GM19463 (cell line): Measurements from ENCODE around the gene C16orf96.

Experiments
- ATAC-seq: cut with Tn5 transposase; IDR thresholded peaks from one replicate; pipeline ENCODE4 v1.9.1; 2021; ENCODE audit warnings: mild to moderate bottlenecking, moderate library complexity; ENCODE audit not compliant: unreplicated experiment

C16orf96 gene

DNA sequence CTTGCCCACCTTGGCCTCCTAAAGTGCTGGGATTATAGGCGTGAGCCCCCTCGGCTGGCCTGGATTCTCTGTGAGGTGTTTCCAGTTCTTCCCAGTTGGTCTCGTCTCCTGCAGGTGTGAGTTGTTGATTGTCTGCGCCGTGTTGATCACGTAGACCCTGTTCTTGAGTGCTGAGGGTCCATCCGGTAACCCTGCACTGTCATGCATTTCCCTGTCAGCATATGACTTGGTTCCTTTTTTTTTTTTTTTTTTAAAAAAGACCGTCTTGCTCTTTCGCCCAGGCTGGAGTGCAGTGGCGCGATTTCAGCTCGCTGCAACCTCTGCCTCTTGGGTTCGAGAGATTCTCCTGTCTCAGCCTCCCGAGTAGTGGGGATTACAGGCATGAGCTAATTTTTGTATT is 85.8 kb downstream of the C16orf96 start:
- ATAC-seq: no peak

DNA sequence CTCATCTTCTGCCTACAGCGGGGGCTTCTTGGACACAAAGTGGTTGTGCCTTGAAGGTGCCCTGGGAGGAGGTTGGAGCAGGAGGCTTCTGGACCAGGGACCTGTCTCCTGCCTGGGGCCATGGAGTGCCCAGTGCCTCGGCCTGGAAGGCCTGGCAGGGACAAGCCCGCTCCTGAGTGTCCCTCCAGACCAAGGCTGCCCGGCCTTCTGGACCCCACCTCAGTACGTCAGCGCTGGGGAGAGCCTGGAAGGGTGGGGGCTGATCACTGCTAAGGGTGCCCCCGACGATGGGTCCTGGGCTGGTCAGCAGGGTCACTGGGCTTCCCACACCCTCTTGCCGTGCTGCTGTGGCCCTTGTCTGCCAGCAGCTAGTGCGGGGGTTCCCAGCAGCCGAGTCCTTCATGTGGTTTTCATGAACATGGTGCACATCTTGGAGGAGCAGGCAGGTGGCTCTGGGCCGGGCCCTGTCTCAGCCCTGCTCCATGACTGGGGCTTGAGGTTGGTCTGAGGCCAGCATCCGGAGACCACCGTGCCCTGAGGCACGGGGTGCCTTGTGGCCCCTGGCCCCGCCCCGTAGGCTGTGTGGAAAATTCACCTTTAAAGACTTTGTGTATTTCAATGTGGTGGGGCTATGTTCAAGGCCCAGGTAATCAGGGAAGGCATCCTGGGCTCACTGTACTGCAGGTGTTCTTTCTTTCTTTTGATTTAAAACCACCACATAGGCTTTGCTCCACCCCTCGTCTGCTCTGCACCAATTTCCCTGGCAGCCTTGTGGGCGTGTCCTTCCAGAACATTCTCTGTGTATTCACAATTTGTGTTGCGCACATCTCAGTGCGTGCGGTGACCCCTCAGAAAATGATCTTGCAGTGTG is 90.9 kb downstream of the C16orf96 start:
- no peak for ATAC-seq

DNA sequence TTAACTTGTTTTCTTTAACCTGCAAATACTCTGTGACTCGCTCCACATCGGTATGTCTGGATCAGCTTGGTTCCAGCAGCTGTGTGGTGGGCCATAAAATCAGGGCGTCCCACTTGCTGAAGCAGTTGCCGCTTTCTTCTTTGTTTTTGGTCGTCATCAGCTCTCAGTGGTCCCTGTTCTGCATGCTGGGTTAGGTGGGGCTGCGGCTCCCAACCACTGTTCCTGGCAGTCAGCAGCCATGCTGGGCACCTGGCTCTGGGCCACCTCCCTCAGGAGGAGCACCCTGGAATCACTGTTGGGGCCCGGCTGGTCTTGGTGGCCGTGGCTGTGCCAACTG is 91.5 kb downstream of the C16orf96 start:
- no peak for ATAC-seq

DNA sequence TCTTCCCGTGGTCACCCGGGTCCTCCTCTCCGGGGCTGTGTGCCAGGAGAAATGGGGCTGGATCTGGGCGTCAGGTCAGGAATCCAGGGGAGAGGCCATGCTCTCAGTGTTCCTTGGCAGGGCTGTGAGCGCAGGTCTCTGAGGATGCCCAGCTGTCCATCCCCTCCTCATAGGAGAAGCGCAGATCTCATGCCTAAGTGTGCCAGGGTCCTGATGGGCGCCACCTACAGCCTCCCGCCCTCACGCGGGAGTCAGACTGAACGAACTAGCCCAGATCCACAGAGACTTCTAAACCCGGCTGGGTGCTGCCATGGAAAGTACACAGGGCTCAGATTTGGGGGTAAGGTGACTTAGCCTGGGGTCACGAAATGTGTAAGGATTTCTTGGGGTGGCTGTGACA is 92.8 kb downstream of the C16orf96 start:
- no peak for ATAC-seq

DNA sequence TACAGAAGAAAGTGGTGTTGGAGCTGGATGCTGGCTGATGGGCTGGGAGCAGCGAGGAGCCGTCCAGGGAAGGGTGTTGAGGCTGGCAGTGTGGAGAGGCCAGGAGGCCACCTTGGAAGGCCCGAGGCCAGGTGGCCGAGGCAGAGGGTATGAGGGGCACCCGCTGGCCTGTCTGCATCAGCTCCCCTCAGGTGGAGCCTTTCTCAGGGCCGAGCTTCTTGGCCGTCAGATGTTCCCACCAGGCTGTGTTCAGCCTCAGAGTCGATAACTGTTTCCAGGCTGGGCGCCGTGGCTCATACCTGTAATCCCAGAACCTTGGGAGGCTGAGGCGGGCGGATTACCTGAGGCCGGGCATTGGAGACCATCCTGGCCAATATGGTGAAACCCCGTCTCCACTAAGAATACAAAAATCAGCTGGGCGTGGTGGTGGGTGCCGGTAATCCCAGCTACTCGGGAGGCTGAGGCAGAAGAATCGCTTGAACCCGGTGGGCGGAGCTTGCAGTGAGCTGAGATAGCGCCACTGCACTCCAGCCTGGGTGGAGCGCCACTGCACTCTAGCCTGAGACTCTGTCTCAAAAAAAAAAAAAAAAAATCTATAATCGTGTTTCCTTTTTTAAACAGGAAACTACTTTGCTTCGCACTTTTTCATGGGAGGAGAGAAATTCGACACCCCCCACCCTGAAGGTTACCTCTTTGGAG is 93.8 kb downstream of the C16orf96 start:
- ATAC-seq: no peak
